Airway epithelial cell (primary cell): ENCODE results near the gene PDCD2L. TPM values are rescaled to one million over a fixed set of nuclear protein-coding genes. Genes with fewer than 3 reads are reported as not detected.

Source experiments
- total RNA-seq: library from RNA; depleted of rRNA; stranded (reverse); fragments of >200 nt; gene quantifications from 2 replicates; pipeline ENCODE4 v1.2.3, GENCODE V29; 2015

Gene PDCD2L, protein sequence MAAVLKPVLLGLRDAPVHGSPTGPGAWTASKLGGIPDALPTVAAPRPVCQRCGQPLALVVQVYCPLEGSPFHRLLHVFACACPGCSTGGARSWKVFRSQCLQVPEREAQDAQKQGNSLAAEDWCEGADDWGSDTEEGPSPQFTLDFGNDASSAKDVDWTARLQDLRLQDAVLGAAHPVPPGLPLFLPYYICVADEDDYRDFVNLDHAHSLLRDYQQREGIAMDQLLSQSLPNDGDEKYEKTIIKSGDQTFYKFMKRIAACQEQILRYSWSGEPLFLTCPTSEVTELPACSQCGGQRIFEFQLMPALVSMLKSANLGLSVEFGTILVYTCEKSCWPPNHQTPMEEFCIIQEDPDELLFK
- total RNA-seq = 28.4 and 28.7 TPM in 2 replicates

DNA sequence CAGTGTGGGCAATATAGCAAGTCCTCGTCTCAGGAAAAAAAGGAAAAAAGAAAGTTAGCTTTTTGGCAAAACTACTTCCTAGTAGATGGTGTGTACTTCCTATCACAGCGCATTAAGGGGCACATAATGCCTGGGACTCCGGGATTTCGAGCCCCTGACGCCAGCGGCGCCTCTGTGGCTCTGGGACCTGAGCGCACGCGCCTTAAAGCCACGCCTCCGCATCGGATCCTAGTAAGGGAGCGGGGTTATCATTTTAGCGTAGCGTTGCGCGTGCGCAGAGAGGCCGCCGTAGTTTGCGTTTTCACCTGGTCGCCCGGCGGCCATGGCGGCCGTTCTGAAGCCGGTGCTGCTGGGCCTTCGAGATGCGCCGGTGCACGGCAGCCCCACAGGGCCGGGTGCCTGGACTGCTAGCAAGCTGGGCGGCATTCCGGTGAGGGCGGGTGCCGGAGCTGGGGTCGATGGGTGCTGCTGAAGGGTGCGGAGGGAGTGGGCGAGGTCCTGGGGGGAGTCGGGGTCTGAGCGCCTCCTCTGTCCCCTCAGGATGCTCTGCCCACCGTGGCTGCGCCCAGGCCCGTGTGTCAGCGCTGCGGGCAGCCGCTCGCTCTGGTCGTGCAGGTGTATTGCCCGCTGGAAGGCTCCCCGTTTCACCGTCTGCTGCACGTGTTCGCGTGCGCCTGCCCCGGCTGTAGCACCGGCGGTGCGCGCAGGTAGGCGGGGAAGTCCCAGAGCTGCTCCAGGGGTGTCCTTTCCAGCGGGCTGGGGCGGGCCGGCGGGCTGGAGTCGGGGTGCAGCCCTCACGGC lies at the start of gene PDCD2L:
Gene PDCD2L (plus strand): TSS at position 291 of the 801 bp plus-strand sequence. CDS start 32 bp downstream, at position 323.

DNA sequence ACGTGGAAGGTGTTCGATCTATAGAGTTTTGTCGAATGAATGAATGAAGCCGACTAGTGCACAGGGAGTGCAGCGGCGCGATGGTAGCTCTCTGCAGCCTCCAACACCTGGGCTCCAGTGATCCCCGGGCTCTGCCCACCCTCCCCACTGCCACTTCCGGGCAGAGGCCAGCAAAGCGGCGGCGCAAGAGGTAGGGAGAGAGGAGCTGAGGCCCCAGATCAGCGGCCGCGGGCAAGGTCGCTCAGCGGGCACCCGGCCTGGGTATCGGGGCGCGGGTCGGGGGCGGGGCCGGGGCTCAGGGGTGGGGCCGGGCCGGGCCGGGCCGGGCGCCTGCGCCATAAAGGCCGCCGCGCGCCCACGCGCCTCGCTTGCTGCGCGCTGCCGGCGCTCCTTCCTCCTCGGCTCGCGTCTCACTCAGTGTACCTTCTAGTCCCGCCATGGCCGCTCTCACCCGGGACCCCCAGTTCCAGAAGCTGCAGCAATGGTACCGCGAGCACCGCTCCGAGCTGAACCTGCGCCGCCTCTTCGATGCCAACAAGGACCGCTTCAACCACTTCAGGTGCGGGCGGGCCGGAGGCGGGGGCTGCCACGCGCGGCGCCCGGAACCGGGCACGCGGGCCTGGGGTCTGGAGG lies 39.3 kb upstream of the PDCD2L start, which contains the start of gene GPI:
Gene GPI (plus strand): TSS at position 367 of the 633 bp plus-strand sequence. CDS start 71 bp downstream, at position 438.

Other genes starting within 250 kb of the PDCD2L start
- 29.4 and 51.3 TPM in 2 replicates for gene LSM14A, start 231.9 kb upstream of the PDCD2L start, total RNA-seq
- 4.1 and 5.6 TPM in 2 replicates for gene GARRE1, start 149.8 kb upstream of the PDCD2L start, total RNA-seq
- 385 and 386 TPM in 2 replicates for gene GPI, start 39.2 kb upstream of the PDCD2L start, total RNA-seq
- 87.1 and 106 TPM in 2 replicates for gene UBA2, start 24.0 kb downstream of the PDCD2L start, total RNA-seq
- 3.5 and 12.5 TPM in 2 replicates for gene WTIP, start 77.4 kb downstream of the PDCD2L start, total RNA-seq